SK-N-SH (cell line): ENCODE measurements around the gene CDIP1.

Experiments
- CTCF ChIP-seq: fragments of 200-600 bp; sonication (generic); IDR thresholded peaks from 2 replicates; pipeline ENCODE4 v1.6.1; 2017; ENCODE audit warnings: antibody characterized with exemption, mild to moderate bottlenecking, moderate library complexity
- EP300 ChIP-seq, 2 experiments: IDR thresholded peaks; 2 replicates each; pipeline versions ENCODE4 v1.4.0 to v1.6.1; 2012; ENCODE audit warnings: borderline replicate concordance in 1 of 2, low read depth in 1 of 2, low read length in 1 of 2
- MXI1 ChIP-seq: IDR thresholded peaks from 2 replicates; pipeline ENCODE4 v1.6.1; 2012; ENCODE audit warnings: mild to moderate bottlenecking, low read depth, low read length, improper control_type of control experiment
- RCOR1 ChIP-seq: fragments of 150-350 bp; IDR thresholded peaks from 2 replicates; pipeline ENCODE4 v1.6.1; 2017; ENCODE audit warnings: antibody characterized with exemption, low read length
- USF2 ChIP-seq: fragments of 150-350 bp; IDR thresholded peaks from 2 replicates; pipeline ENCODE4 v1.6.1; 2017; ENCODE audit warnings: antibody characterized with exemption, low read length, low read depth, borderline replicate concordance
- YY1 ChIP-seq: IDR thresholded peaks from 2 replicates; pipeline ENCODE4 v1.4.0; 2012; ENCODE audit warnings: low read depth, mild to moderate bottlenecking

GRCh38 chr16:4474192-4474961 is 64.2 kb downstream of the CDIP1 start, which contains the start of gene NMRAL1:
- TF ChIP-seq YY1 (0 out of 2 replicates have a peak, but pooled peaks have one; percentile 21), CTCF (no peak), MXI1 (peak; percentile 89), RCOR1 (0 out of 2 replicates have a peak, but pooled peaks have one; percentile 38), EP300 (IDR thresholded peaks at IDR 0.05; ENCODE audit: borderline replicate concordance in 1 of 2, low read depth in 1 of 2, low read length in 1 of 2) (no peak; a peak in 1 of 4 replicates), USF2 (no peak; the same call in 1 of the 2 replicates)
